Kidney capillary endothelial cell (primary cell): ENCODE data around the gene BBS12.

Source experiments
- DNase-seq: peaks from one replicate; pipeline ENCODE4 v3.0.0-alpha.2; 2018; ENCODE audit warnings: low spot score

BBS12 gene

GRCh38 chr4:122715221-122715620 lies 17.3 kb upstream of the BBS12 start:
- DNase-seq, result no peak

GRCh38 chr4:122716825-122717448 lies 15.6 kb upstream of the BBS12 start:
- peak; percentile 56 for DNase-seq

- no peak for DNase-seq
These were observed 14.2 kb upstream of the BBS12 start for GRCh38 chr4:122718281-122718680.

GRCh38 chr4:122722256-122722655 lies 10.2 kb upstream of the BBS12 start:
- DNase-seq, result no peak

GRCh38 chr4:122728856-122729255 lies 3.6 kb upstream of the BBS12 start:
- DNase-seq, result no peak

GRCh38 chr4:122731676-122732075 lies 828 bp upstream of the BBS12 start:
- no peak for DNase-seq

GRCh38 chr4:122733787-122734120 lies 1.2 kb downstream of the BBS12 start:
- no peak for DNase-seq

- DNase-seq, result no peak
These were observed 6.7 kb downstream of the BBS12 start for GRCh38 chr4:122739174-122739573.

GRCh38 chr4:122742933-122743829 lies 10.7 kb downstream of the BBS12 start:
- DNase-seq, result no peak

GRCh38 chr4:122744229-122744628 lies 11.7 kb downstream of the BBS12 start:
- no peak for DNase-seq

GRCh38 chr4:122746485-122746965 lies 14.0 kb downstream of the BBS12 start:
- DNase-seq, result no peak

- DNase-seq, result no peak
These were observed 14.6 kb downstream of the BBS12 start for GRCh38 chr4:122747068-122747467.

- DNase-seq, result peak; percentile 29
These were observed 15.4 kb downstream of the BBS12 start for GRCh38 chr4:122747883-122748282.

GRCh38 chr4:122749704-122750454 lies 17.4 kb downstream of the BBS12 start:
- DNase-seq, result no peak

GRCh38 chr4:122755675-122756074 lies 23.2 kb downstream of the BBS12 start:
- no peak for DNase-seq

GRCh38 chr4:122758033-122758432 lies 25.5 kb downstream of the BBS12 start:
- peak; percentile 42 for DNase-seq

GRCh38 chr4:122759639-122760310 lies 27.3 kb downstream of the BBS12 start:
- no peak for DNase-seq

GRCh38 chr4:122762520-122762919 lies 30.0 kb downstream of the BBS12 start:
- DNase-seq, result no peak

GRCh38 chr4:122762966-122763716 lies 30.6 kb downstream of the BBS12 start:
- no peak for DNase-seq

- peak; percentile 43 for DNase-seq
These were observed 31.7 kb downstream of the BBS12 start for GRCh38 chr4:122764071-122764820.

- no peak for DNase-seq
These were observed 32.3 kb downstream of the BBS12 start for GRCh38 chr4:122764821-122765215.
